Natural killer cell (primary cell): ENCODE results near the gene CHRM5. TPM values are rescaled to one million over a fixed set of nuclear protein-coding genes. Genes with fewer than 3 reads are reported as not detected.

ENCODE experiments used
- ATAC-seq, 3 donors: fragments of 150-1000 bp in 2 of 3; fragments of 200-7000 bp in 1 of 3; cut with Tn5 transposase; 1 replicate in 1 of 3; 2 replicates in 2 of 3; pipeline ENCODE4 v1.10.0; 2021; ENCODE audit warnings: mild to moderate bottlenecking in 2 of 3, moderate library complexity in 2 of 3
- DNase-seq, 2 donors: peaks; one replicate each; pipeline versions ENCODE4 v3.0.0 to v3.0.0-alpha.2; 2013 to 2021; ENCODE audit warnings: mixed read lengths in 1 of 2
- H3K27ac ChIP-seq: one replicate; pipeline ENCODE4 v1.5.1; 2013; ENCODE audit warnings: mild to moderate bottlenecking, low read length
- H3K27me3 ChIP-seq: one replicate; pipeline ENCODE4 v1.6.1; 2013; ENCODE audit warnings: low read length; ENCODE audit not compliant: control insufficient read depth, insufficient read depth
- H3K36me3 ChIP-seq: one replicate; pipeline ENCODE4 v1.6.1; 2013; ENCODE audit warnings: low read length; ENCODE audit not compliant: control insufficient read depth, insufficient read depth
- H3K4me1 ChIP-seq: one replicate; pipeline ENCODE4 v1.6.1; 2013; ENCODE audit warnings: low read length; ENCODE audit not compliant: control insufficient read depth, insufficient read depth
- H3K4me3 ChIP-seq: one replicate; pipeline ENCODE4 v1.5.1; 2013; ENCODE audit warnings: low read length
- H3K9me3 ChIP-seq: one replicate; pipeline ENCODE4 v1.6.1; 2013; ENCODE audit warnings: low read length; ENCODE audit not compliant: control insufficient read depth, insufficient read depth
- H3K27ac Mint-ChIP-seq, 2 donors: one replicate each; pipeline ENCODE4 v1.8.0; 2022; ENCODE audit warnings: mild to moderate bottlenecking in 2 of 2, mixed read lengths in 2 of 2, moderate library complexity in 1 of 2
- H3K27me3 Mint-ChIP-seq, 2 donors: one replicate each; pipeline ENCODE4 v1.8.0; 2022; ENCODE audit warnings: low read depth in 2 of 2, mixed read lengths in 2 of 2
- H3K36me3 Mint-ChIP-seq: one replicate; pipeline ENCODE4 v1.8.0; 2022; ENCODE audit warnings: mixed read lengths
- H3K4me1 Mint-ChIP-seq, 2 donors: one replicate each; pipeline ENCODE4 v1.8.0; 2022; ENCODE audit warnings: mixed read lengths in 2 of 2
- H3K4me3 Mint-ChIP-seq: one replicate; pipeline ENCODE4 v1.8.0; 2022; ENCODE audit warnings: mild to moderate bottlenecking, moderate library complexity, mixed read lengths
- H3K9me3 Mint-ChIP-seq, 2 donors: one replicate each; pipeline ENCODE4 v1.8.0; 2022; ENCODE audit warnings: mixed read lengths in 2 of 2
- CTCF ChIP-seq: fragments of 200-600 bp; IDR thresholded peaks from one replicate; pipeline ENCODE4 v1.8.0; 2022; ENCODE audit warnings: antibody characterized with exemption
- WGBS: methylation state at CpG from one replicate; pipeline ENCODE4 v1.1.7; 2013; ENCODE audit warnings: missing lambda C conversion rate; ENCODE audit not compliant: insufficient coverage; 5-methylcytosine and 5-hydroxymethylcytosine counted together
- intact Hi-C: fragments of 100-400 bp; cut with micrococcal nuclease; formaldehyde crosslinking; loops from one replicate; pipeline ENCODE4 v1.14.2; 2022
- total RNA-seq, 4 donors: library from RNA; stranded (reverse); fragments of 120-200 nt in 1 of 4; gene quantifications; one replicate each; pipeline versions ENCODE4 v1.2.3 to v1.2.4, GENCODE V29; 2013 to 2022

CHRM5 gene
- total RNA-seq, 3 donors from 2014 or later (not counting 1 experiment from before 2014, with no cell fraction given), result 0.12 TPM; not detected in 2

- no peaks in the 10 kb centered on the region for H3K27me3 ChIP-seq
- no peak for TF ChIP-seq CTCF
- H3K9me3 ChIP-seq, result no peaks in the 10 kb centered on the region
- Mint-ChIP-seq H3K27me3 (peaks cover 0 to 7% of the 10 kb centered on the region in 2 donors), H3K36me3 (peaks cover 7% of the 10 kb centered on the region), H3K4me3 (no peak overlapping the region), H3K9me3 (peaks cover 2 to 5% of the 10 kb centered on the region in 2 donors), H3K4me1 (no peaks in the 10 kb centered on the region), H3K27ac (no peak overlapping the region)
- H3K4me1 ChIP-seq, result no peaks in the 10 kb centered on the region
- H3K4me3 ChIP-seq, result no peak overlapping the region
- intact Hi-C loops, result no loop called here
- no peaks in the 10 kb centered on the region for H3K36me3 ChIP-seq
- DNase-seq (no peak), ATAC-seq (no peak)
- H3K27ac ChIP-seq, result no peak overlapping the region
- WGBS, result 95% methylated on average over 2 of the region's 3 CpGs
Observed at GRCh38 chr15:34055868-34056595, 87.7 kb downstream of the CHRM5 start.

GRCh38 chr15:34056911-34057310, 88.6 kb downstream of the CHRM5 start:
- Mint-ChIP-seq H3K27ac (no peak overlapping the region), H3K4me1 (peaks cover 3 to 4% of the 10 kb centered on the region in 2 donors), H3K36me3 (no peaks in the 10 kb centered on the region), H3K4me3 (no peak overlapping the region), H3K27me3 (no peaks in the 10 kb centered on the region), H3K9me3 (no peaks in the 10 kb centered on the region)
- Histone ChIP-seq H3K9me3 (no peaks in the 10 kb centered on the region), H3K4me1 (no peaks in the 10 kb centered on the region), H3K27me3 (no peaks in the 10 kb centered on the region), H3K36me3 (no peaks in the 10 kb centered on the region), H3K4me3 (no peak overlapping the region), H3K27ac (no peak overlapping the region)
- ATAC-seq (no peak), DNase-seq (no peak)
- intact Hi-C loops, result no loop called here
- TF ChIP-seq CTCF, result no peak
- WGBS, result 82% methylated on average over 4 of the region's 5 CpGs

- intact Hi-C loops, result no loop called here
- H3K4me1 Mint-ChIP-seq, result peaks cover 6 to 7% of the 10 kb centered on the region in 2 donors
- no peak overlapping the region for H3K4me3 Mint-ChIP-seq
- no peaks in the 10 kb centered on the region for H3K9me3 Mint-ChIP-seq
- TF ChIP-seq CTCF, result no peak
- no peak overlapping the region for H3K27ac Mint-ChIP-seq
- Histone ChIP-seq H3K4me3 (no peak overlapping the region), H3K9me3 (no peaks in the 10 kb centered on the region), H3K36me3 (no peaks in the 10 kb centered on the region), H3K27ac (no peak overlapping the region), H3K27me3 (no peaks in the 10 kb centered on the region), H3K4me1 (no peaks in the 10 kb centered on the region)
- 62% methylated on average over 2 of the region's 2 CpGs for WGBS
- H3K36me3 Mint-ChIP-seq, result no peaks in the 10 kb centered on the region
- ATAC-seq (no peak), DNase-seq (no peak)
- no peaks in the 10 kb centered on the region for H3K27me3 Mint-ChIP-seq
Observed at GRCh38 chr15:34059476-34059875, 91.2 kb downstream of the CHRM5 start.

GRCh38 chr15:34059946-34060345, 91.6 kb downstream of the CHRM5 start:
- ATAC-seq (no peak), DNase-seq (no peak)
- H3K4me1 Mint-ChIP-seq, result peaks cover 6 to 7% of the 10 kb centered on the region in 2 donors
- Histone ChIP-seq H3K9me3 (no peaks in the 10 kb centered on the region), H3K27me3 (no peaks in the 10 kb centered on the region), H3K36me3 (no peaks in the 10 kb centered on the region), H3K4me3 (no peak overlapping the region), H3K27ac (no peak overlapping the region), H3K4me1 (no peaks in the 10 kb centered on the region)
- H3K36me3 Mint-ChIP-seq, result no peaks in the 10 kb centered on the region
- H3K27ac Mint-ChIP-seq, result no peak overlapping the region
- 97% methylated on average over 3 of the region's 3 CpGs for WGBS
- no peaks in the 10 kb centered on the region for H3K9me3 Mint-ChIP-seq
- no peaks in the 10 kb centered on the region for H3K27me3 Mint-ChIP-seq
- no peak overlapping the region for H3K4me3 Mint-ChIP-seq
- intact Hi-C loops, result no loop called here
- no peak for TF ChIP-seq CTCF
